HG03135 (cell line): ENCODE data around the gene ARFGEF2.
"Not testable (repeated sequence)": the region's sequence is repeated elsewhere in the genome, so short reads cannot be mapped to it uniquely, and the experiment has no call there.

Experiments used
- ATAC-seq: cut with Tn5 transposase; IDR thresholded peaks from one replicate; pipeline ENCODE4 v1.9.1; 2021; ENCODE audit warnings: mild to moderate bottlenecking, moderate library complexity; ENCODE audit not compliant: unreplicated experiment

Gene ARFGEF2

DNA sequence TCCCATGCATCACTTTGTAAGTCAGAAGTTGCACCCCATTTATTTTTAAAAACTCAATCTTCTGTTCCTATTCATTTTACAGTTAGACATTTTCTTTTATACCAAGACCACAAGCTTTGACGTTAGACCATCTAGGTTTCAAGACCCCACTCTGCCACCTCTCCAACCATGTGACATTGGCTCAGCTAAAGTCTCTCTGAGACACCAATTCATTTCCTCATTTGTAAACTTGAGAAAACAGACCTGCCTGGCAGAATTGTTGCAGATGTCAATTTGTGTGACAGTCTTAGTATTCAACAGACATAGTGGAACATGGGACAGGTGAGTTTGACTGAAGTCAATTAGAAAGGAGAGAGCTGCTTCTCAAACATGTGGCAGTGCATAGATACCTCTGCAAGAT, 69.0 kb downstream of the ARFGEF2 start:
- ATAC-seq = no peak

DNA sequence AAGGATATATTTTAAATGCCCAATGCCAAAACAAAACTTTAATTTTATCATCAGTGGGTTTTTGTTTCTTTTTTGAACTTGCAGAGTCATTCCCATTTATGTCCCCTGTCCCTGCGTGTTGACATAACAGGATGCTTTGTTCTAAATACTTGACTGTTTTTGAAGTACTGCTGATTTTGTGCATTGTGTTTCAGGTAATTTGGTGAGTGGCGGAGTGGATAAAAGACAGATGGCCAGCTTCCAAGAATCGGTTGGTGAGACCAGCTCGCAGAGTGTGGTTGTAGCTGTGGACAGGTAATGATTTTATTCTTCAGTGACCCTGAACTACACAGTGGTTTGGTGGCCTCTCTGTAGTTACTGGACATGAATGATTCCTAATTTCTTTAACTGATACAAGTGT, 74.1 kb downstream of the ARFGEF2 start:
- ATAC-seq = no peak

DNA sequence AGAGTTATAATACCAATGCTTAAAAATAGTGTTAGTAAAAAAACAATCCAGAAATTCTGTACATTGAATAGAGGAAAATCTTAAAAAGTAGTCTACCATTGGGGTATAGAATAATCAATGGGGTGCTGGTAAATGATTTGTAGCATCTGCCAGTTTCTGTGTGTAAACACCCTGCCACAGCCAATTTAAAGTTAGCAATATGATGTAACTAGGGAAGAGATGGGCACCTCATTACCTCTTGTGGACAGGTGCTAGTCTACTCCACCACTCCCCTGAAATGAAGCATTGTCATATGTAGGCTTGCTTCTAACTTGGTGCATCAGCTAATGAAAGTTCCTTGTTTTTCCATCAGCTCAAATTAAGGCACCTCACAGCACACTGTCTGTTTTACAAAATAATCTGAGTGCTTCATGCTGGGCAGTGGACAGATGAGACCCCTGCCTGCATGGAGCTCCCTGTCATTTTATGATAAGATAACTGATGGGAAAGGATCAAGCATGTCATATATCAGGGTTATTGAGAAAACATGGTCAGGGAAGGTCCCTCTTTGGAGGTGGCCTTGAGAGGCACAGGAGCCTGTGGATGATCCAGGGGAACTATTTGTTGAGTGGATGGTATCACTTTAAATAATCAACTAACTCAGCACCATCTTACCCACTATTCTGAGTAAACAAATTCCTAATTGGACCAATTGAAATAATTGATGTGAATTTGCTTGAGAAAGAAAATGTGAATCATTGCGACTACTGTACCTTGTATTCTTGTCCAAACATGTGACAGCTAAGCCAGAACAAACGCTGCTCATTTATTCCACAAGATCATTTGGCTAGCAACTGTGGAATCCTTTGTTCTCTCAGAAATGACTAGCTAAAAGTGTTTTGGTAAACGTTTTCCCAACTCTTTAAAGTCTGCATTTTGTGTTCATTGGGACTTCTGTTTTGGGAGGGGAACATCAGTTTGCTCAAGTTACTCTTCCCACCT, 78.7 kb downstream of the ARFGEF2 start:
- no peak for ATAC-seq

DNA sequence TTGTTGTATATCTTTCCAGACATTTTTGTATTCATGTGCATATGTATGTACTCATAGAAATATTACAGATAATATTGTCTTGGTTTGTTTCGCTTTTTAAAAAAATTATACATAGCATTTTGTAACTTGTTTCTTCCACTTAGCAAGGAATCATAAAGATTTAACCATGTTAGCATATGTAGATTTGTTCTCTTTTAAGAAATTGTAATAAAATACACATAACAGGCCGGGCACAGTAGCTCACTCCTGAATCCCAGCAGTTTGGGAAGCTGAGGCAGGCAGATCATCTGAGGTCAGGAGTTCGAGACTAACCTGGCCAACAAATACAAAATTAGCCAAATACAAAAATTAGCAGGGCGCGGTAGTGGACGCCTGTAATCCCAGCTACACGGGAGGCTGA, 80.2 kb downstream of the ARFGEF2 start:
- ATAC-seq = no peak

DNA sequence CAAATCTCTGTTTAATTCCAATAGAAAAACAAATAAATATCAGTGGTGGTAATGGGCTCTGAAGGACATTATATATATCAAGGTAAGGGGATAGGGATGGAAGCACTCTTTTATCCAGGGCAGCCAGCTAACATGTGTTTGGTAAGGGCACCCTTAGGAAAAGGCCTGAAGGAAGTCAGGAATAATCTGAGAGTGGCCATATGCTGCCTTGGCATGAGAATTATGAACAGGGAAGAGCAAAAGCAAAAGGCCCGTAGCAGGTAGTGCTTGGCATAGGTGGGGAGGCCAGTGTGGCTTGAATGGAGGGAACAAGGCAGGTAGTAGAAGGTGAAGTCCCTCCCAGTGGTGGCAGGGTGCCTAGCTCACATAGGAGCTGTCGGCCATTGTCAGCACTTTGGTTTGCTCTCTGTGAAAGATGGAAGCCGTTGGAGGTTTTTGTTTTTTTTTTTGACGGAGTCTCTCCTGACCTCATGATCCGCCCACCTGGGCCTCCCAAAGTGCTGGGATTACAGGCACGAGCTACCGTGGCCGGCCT, 85.0 kb downstream of the ARFGEF2 start:
- no peak for ATAC-seq

DNA sequence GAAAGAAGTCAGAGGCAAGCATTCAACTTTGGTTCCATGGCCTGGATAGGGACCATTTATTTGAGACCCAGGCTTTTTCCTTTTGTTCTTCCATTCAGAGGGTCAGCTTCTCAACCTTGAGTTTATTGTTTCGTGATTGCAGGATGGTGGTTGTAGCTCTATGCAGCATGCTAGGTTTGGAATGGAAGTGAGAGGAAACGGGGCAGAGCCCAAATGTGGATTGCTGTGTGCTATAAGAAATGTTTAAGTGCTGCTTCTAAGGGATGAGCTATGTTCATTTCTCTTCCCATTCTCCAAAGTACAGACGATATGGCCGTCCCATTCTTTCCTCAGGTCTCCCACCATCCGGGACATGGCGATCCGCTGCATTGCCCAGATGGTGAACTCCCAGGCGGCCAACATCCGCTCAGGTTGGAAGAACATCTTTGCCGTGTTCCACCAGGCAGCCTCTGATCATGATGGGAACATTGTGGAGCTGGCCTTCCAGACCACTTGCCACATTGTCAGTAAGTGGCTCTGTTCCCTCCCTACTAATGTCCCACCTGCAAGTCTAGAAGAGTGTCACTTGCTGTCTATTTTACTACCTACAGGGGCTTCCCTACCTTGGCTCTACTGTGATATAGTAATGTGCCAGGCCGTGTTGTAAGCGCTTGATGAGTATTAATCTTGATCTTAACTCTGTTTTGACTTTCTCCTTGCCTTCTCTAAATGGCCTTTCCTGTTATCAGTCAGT, 88.6 kb downstream of the ARFGEF2 start:
- no peak for ATAC-seq

DNA sequence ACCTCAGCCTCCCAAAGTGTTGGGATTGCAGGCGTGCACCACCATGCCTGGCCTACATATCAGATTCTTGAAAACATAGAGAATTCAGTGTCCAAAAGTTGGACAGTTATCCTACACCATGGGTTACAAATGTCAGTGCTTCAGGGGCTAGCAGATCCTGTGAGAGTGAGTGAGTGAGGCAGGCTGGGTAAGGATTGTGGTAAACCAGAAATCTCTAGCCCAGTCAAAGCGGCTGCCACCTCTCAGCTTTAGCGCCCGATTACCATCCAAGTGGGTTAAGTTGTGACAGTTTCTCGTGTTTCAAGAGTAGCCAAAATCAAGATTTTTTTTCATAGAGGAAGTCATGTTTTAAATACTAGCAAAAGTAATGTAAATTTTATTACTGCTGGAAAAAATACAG, 102.7 kb downstream of the ARFGEF2 start:
- no peak for ATAC-seq

DNA sequence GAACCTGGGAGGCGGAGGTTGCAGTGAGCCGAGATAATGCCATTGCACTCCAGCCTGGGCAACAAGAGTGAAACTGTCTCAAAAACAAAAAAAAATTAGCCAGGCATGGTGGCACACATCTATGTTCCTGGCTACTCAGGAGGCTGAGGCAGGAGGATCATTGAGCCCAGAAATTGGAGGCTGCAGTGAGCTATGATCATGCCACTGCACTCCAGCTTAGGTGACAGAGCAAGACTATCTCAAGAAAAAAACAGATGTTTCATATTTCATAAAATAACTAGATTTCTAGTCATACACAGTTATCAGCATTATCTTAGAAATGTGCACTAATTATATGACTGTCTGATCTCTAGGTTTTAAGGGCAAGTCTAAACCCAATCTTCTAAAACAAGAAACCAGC, 106.7 kb downstream of the ARFGEF2 start:
- not testable (repeated sequence) for ATAC-seq

DNA sequence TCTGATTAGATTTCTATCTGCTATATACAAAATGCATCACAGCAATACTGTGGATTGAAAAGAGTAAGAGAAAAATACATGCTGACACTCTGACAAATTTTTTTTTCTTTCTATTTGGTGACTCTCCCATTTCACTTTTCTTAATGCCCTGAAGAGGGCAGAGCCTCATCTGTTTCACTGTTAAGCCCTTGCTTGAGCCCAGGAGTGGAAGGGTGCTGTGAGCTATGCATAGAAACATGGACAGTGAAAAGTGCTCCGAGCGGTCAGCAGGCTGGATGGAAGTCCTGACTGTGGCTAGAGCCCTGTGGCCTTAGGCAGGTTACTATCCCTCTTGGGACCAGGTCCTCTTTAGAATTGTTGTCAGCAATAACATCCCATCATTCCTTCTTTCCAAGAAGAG, 107.2 kb downstream of the ARFGEF2 start:
- no peak for ATAC-seq

DNA sequence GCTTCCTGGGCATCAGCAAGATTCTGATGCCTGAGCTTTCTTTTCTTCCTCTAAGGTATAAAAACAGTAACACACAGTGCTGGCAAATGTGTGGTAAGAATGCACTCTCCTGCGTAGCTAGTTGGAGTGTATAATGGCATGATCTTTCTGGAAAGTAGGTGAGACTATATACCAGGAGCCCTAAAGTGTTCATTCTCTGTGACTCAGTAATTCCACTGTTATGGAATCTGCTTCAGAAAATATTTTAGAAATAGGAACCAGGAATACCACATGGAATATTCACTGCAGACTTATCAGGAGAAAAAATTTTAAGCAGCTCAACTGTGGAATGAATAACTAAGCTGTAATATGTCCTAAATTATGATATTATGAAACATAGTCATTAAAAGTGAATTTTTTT, 107.7 kb downstream of the ARFGEF2 start:
- ATAC-seq = no peak

DNA sequence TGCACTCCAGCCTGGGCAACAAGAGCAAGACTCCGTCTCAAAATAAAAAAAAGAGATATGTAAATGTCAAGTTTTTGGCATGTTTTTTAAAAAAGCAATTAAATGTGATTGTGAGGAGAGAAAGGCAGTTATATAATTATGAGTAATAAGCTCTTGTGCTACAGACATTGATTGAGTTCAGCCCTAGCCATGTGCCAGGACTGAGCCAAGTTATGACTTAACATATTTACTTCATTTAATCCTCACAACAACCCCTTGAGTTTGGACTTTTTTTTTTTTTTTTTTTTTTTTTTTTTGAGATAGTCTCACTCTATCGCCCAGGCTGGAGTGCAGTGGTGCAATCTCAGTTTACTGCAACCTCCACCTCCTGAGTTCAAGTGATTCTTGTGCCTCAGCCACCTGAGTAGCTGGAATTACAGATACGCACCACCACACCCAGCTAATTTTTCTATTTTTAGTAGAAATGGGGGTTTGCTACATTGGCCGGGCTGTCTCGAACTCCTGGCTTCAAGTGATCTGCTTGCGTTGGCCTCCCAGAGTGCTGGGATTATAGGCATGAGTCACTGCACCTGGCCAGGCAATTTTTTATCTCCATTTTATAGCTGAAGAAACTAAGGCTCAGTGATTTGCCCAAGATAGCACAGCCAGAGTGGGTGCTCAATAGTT, 109.6 kb downstream of the ARFGEF2 start:
- no peak for ATAC-seq

DNA sequence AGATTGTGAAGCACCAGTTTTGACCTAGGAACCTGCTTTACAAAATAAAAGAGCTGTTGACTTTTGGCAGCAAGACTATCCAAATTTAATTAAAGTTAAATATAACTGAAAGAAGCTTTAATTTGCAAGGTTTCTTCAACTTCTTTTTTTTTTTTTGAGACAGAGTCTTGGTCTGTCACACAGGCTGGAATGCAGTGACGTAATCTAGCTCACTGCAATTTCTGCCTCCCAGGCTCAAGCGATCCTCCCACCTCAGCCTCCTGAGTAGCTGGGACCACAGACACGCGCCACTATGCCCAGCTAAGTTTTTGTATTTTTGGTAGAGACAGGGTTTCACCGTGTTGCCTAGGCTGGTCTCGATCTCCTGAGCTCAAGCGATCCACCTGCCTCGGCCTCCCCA, 110.9 kb downstream of the ARFGEF2 start:
- ATAC-seq = no peak

DNA sequence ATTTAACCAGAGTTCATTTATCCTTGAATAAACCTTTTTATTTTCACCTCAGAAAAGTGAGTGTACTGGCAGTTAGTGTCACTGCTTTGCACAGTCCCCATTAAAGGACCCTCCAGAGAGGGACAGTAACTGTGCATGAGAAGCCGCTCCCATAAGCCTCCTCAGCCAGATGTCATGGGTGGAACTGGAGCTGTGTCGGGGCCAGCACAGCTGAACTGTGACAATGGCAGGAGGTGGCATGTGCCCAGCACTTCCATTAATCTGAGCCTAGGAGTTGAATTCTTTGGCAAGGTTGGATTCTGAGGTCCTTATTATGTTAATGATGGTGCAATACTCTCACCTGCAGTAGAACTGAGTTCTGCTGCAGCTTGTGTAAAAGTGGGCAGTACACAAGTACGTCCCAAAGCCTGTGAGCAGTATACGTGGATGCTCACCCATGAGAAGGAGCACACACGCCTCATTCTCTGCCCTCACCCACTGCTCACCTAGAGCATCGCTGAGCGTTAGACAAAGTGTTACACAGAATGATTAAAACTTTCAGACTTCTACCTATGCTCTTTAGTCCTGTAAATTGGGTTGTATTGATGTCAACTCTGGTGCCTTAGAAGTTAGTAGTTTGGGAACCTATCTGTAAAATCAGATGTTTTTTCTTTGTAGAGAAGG, 112.7 kb downstream of the ARFGEF2 start:
- ATAC-seq = no peak

DNA sequence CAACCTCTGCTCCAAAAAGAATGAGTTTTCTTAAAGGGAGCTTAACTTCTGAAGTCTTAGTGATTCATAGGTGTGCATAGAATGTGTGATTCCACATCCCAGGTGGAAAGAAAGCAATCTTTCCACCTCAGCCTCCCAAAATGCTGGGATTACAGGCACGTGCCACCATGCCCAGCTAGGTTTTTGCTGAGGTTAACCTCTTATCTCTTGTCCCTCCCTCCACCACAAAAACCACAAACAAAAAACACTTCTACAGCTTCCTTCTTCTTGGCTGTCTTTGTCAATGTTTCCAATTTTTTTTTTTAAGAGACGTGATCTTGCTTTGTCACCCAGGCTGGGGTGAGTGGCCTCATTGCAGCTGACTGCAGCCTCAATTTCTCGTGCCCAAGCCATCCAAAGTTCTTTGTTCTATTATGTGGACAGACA, 116.5 kb downstream of the ARFGEF2 start:
- ATAC-seq = no peak

DNA sequence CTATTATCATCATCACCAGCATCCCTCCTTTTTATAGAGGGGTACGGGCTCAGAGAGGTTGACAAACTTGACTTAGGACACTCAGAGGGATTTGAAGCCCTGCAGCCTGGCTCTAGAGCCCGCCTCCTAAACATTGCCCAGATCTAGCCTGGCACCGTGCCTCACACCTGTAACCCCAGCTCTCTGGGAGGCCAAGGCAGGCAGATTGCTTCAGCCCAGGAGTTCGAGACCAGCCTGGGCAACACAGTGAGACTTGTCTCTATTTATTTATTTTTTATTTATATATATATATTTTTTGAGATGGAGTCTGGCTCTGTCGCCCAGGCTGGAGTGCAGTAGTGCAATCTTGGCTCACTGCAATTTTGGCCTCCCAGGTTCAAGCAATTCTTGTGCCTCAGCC, 118.3 kb downstream of the ARFGEF2 start:
- no peak for ATAC-seq

DNA sequence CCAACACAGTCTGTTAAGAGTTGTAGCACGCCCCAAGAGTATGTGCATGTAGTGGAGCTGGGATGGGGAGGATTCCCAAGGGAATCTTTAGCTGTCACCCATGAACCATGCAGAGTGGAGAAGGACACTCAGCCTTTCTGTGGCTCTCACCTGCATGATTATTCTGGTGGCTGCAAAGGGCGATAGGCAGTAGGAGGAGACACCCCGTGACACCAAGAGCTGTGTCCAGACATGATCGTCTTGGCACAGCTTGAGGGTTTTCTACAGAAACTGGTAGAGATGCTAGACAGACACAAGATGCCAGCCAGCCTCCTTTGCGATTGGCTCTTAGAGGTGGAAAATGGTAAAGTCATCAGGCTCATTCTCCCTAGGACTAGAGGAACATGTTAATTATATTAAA, 121.5 kb downstream of the ARFGEF2 start:
- no peak for ATAC-seq

DNA sequence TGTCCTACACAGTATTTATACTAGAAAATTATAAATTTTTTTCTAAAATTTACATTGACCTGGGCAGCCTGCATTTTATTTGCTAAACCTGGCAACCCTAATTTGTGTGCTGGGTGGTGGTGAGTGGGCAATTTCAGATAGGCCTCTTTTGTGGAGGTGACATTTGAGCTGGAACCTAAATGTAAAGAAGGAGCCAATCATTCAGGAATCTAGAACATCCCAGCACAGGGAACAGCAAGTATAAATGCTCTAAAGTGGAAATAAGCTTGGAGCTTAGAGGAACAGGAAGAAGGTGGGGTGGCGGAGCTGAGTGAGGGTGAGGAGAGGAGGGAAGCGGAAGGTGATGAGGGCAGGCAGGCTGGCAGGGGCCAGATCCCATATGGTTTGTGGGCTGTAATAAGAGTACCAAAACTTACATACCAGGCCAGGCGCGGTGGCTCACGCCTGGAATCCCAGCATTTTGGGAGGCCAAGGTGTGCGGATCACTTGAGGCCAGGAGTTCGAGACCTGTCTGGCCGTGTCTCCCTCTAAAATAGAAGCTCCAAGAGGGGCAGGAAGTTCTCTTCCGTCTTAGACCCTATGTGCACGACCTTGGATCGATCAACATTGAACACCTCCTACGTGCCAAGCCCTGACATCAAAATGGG, 124.1 kb downstream of the ARFGEF2 start:
- no peak for ATAC-seq

DNA sequence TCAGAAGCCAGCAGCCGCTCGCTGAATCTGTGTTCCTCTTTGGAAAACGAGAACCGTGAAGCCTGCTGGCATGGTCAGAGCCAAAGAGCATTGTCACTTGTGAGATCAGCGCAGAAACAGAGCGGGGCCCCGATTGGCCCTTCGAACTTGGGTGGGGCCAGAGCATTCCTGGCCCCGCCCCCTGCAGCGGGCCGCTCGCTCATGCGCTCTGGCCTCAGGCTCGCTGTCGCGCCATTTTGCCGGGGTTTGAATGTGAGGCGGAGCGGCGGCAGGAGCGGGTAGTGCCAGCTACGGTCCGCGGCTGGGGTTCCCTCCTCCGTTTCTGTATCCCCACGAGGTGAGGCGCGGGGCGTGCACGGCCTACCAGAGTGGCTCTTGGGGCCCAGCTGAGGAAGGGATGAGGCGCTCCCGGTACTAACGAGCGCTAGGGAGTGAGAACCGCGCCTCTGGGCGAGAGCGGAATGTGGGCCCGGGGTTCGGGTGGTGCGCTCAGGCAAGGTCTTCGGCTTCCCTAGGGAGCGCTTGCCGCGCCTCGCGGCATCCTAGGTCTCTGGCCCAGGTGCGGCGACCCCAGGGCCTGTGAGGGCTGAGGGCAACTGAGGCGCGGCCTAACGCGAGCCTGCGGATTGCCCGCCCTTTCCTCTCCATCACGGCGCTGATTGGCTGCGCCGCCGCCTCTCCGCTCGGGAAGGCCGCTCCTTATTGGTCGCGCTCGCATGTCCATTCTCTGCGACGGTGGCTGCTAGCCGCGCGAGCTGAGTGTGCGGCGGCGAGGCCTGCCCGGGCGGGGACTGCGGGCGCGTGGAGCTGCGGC, 124.8 kb downstream of the ARFGEF2 start, which contains the start of gene CSE1L:
Gene CSE1L, plus strand, starts transcription at position 226 of the 814 bp plus-strand sequence. CDS start 12,152 bp downstream, outside the sequence.
- ATAC-seq = peak; percentile 79

DNA sequence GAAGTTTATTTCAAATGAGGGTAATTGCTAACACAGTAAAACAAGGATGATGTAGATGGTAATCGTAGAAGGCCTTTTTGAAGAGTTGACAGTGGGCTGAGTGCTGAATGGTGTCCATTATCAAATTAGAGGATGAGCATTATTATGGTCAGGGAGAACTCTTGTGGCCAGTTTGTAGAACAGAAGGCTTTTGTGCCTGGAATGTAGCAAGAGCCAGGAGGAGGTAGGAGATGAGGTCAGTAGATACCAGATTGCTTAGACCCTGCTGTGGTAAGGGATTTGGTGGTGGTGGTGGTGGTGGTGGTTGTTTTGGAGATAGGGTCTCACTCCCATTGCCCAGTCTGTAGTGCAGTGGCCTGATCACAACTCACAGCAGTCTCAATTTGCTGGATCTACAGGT, 130.8 kb downstream of the ARFGEF2 start:
- ATAC-seq = no peak
